Measurements from ENCODE around the gene DRC1.

DNA sequence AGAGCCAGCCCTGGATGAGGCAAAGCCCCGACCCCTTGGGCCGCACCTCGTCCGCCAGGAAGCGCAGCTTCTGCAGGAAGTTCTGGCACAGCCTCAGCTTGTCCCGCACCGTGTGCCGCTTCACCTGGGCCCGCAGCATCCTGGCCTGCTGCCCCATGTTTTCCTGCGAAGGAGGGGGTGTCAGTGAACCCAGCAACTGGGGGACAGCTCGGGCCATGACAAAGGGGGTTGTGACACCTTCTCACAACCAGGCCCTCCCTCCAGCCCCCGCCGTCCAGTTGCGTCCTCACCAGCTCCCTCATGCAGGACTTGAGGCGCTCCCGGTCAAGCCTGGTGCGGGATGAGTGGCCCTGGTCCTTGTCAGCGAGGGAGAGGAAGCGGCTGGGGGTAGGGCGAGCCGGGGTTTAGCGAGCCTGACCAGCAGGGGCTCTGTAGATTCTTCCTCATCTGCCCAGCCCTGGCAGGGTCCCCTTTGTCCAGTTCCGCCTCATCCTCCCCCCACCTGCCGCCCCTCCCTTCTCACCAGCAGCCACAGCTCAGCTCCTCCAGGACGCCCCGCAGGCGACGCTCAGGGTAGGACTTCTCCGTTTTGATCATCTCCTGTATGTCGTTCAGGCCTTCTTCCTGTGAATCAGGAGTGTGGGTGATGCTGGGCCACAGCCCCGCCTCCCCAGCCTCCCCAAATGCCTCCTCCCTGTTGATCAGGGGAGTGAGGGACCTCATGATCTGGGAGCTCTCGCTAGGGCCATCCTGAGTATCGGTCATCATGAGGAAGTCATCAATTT, 75.6 kb downstream of the DRC1 start:
- TF ChIP-seq POLR2A (IDR thresholded peaks at IDR 0.05) (no peak), EP300 (IDR thresholded peaks at IDR 0.05; ENCODE audit: low read depth) (no peak), POLR2AphosphoS5 (IDR thresholded peaks at IDR 0.05) (no peak)
- TF ChIP-seq, protein P1, sequence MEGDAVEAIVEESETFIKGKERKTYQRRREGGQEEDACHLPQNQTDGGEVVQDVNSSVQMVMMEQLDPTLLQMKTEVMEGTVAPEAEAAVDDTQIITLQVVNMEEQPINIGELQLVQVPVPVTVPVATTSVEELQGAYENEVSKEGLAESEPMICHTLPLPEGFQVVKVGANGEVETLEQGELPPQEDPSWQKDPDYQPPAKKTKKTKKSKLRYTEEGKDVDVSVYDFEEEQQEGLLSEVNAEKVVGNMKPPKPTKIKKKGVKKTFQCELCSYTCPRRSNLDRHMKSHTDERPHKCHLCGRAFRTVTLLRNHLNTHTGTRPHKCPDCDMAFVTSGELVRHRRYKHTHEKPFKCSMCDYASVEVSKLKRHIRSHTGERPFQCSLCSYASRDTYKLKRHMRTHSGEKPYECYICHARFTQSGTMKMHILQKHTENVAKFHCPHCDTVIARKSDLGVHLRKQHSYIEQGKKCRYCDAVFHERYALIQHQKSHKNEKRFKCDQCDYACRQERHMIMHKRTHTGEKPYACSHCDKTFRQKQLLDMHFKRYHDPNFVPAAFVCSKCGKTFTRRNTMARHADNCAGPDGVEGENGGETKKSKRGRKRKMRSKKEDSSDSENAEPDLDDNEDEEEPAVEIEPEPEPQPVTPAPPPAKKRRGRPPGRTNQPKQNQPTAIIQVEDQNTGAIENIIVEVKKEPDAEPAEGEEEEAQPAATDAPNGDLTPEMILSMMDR (IDR thresholded peaks at IDR 0.05), result no peak
